Endothelial cell of umbilical vein (primary cell): ENCODE results near the gene SLC5A12. TPM values are rescaled to one million over a fixed set of nuclear protein-coding genes. Genes with fewer than 3 reads are reported as not detected.

Experiments used
- BruUV-seq: library from RNA; stranded (reverse); fragments of 400-500 nt; replicated peaks from 2 replicates; lab custom pipeline; 2021; lab: Mats Ljungman, UMichigan
- CTCF ChIA-PET: fragments of 300-600, 350-600 bp; sonication (Branson Sonifier 250); formaldehyde crosslinking; loops from one replicate; lab custom pipeline; 2021; ENCODE audit warnings: antibody characterized with exemption, inconsistent platforms; lab: Charles Lee
- POLR2A ChIA-PET: fragments of 300-600, 350-600 bp; sonication (Branson Sonifier 250); formaldehyde crosslinking; loops from one replicate; lab custom pipeline; 2021; ENCODE audit warnings: antibody characterized with exemption, inconsistent platforms; lab: Charles Lee
- DNase-seq: peaks from one replicate; pipeline ENCODE4 v3.0.0-alpha.2; 2011; ENCODE audit warnings: low read depth, low spot score
- FAIRE-seq: peaks from 2 replicates; lab custom pipeline; 2011; peaks lifted over from hg19 to GRCh38; lab: Jason Lieb, UNC
- H2AFZ ChIP-seq: 2 replicates; pipeline ENCODE4 v1.6.0; 2012; ENCODE audit warnings: low read depth, low read length, control low read depth, inconsistent platforms
- H3K27ac ChIP-seq: 2 replicates; pipeline ENCODE4 v1.5.1; 2011; ENCODE audit warnings: low read depth, mild to moderate bottlenecking, control low read depth, low read length, moderate library complexity; ENCODE audit not compliant: insufficient read depth
- H3K27me3 ChIP-seq, 2 experiments: 2 replicates each; pipeline versions ENCODE4 v1.6.0 to v1.6.1; 2011; ENCODE audit warnings: low read length in 2 of 2, mixed read lengths in 1 of 2; ENCODE audit not compliant: control insufficient read depth in 2 of 2, insufficient read depth in 2 of 2
- H3K36me3 ChIP-seq, 2 experiments: 2 replicates in 1 of 2; 3 replicates in 1 of 2; pipeline ENCODE4 v1.5.1; 2011; ENCODE audit warnings: low read length in 2 of 2, mild to moderate bottlenecking in 1 of 2, moderate library complexity in 1 of 2; ENCODE audit not compliant: control insufficient read depth in 2 of 2, insufficient read depth in 2 of 2; ENCODE audit errors: extremely low read depth in 1 of 2
- H3K4me1 ChIP-seq: 3 replicates; pipeline ENCODE4 v1.5.1; 2011; ENCODE audit warnings: mild to moderate bottlenecking, low read length; ENCODE audit not compliant: control insufficient read depth, insufficient read depth; ENCODE audit errors: extremely low read depth
- H3K4me2 ChIP-seq: 2 replicates; pipeline ENCODE4 v1.6.1; 2011; ENCODE audit warnings: low read length, control low read depth, mixed read lengths; ENCODE audit not compliant: insufficient read depth
- H3K4me3 ChIP-seq, 3 experiments: fragments of 200-600 bp in 1 of 3; sonication (generic), shearing (Covaris generic) in 1 of 3; replicated peaks in 1 of 3; 2 replicates each; pipeline ENCODE4 v1.5.1; 2011 to 2016; ENCODE audit warnings: control low read depth in 3 of 3, low read length in 3 of 3, mild to moderate bottlenecking in 2 of 3, inconsistent platforms in 1 of 3, low read depth in 1 of 3, moderate library complexity in 1 of 3; ENCODE audit not compliant: insufficient read depth in 1 of 3
- H3K79me2 ChIP-seq: 2 replicates; pipeline ENCODE4 v1.6.0; 2012; ENCODE audit warnings: low read length, inconsistent platforms; ENCODE audit not compliant: control insufficient read depth, insufficient read depth
- H3K9ac ChIP-seq: replicated peaks from 2 replicates; pipeline ENCODE3; 2011; ENCODE audit warnings: low read length, control low read depth; ENCODE audit not compliant: insufficient read depth; ENCODE audit errors: extremely low read depth
- H3K9me1 ChIP-seq: replicated peaks from 3 replicates; pipeline ENCODE4 v1.6.0; 2011; ENCODE audit warnings: mild to moderate bottlenecking, low read length; ENCODE audit not compliant: control insufficient read depth, insufficient read depth; ENCODE audit errors: extremely low read depth
- H3K9me3 ChIP-seq: replicated peaks from 2 replicates; pipeline ENCODE4 v1.5.1; 2012; ENCODE audit warnings: low read length, inconsistent platforms; ENCODE audit not compliant: control insufficient read depth, insufficient read depth
- H4K20me1 ChIP-seq: replicated peaks from 2 replicates; pipeline ENCODE3; 2011; ENCODE audit warnings: mild to moderate bottlenecking, low read length; ENCODE audit not compliant: control insufficient read depth, insufficient read depth; ENCODE audit errors: extremely low read depth
- EZH2 ChIP-seq: IDR thresholded peaks from 2 replicates; pipeline ENCODE4 v1.6.1; 2012; ENCODE audit warnings: borderline replicate concordance, low read depth, mild to moderate bottlenecking, moderate library complexity, low read length, inconsistent platforms; ENCODE audit not compliant: severe bottlenecking
- FOS ChIP-seq: IDR thresholded peaks from 2 replicates; pipeline ENCODE4 v1.6.1; 2011; ENCODE audit warnings: mild to moderate bottlenecking, low read length, moderate library complexity, borderline replicate concordance; ENCODE audit not compliant: insufficient read depth
- GATA2 ChIP-seq: IDR thresholded peaks from 2 replicates; pipeline ENCODE4 v1.7.0; 2011; ENCODE audit warnings: low read depth, mild to moderate bottlenecking, moderate library complexity, mixed read lengths, low read length; ENCODE audit not compliant: insufficient read length, insufficient read depth
- JUN ChIP-seq: IDR thresholded peaks from 2 replicates; pipeline ENCODE4 v1.6.1; 2011; ENCODE audit warnings: borderline replicate concordance, low read depth; ENCODE audit not compliant: insufficient read length, insufficient read depth
- MYC ChIP-seq: IDR thresholded peaks from one replicate; pipeline ENCODE4 v1.6.1; 2011; ENCODE audit warnings: mild to moderate bottlenecking, low read depth, low read length
- POLR2A ChIP-seq: IDR thresholded peaks from 2 replicates; pipeline ENCODE4 v1.6.1; 2012; ENCODE audit warnings: low read depth, mild to moderate bottlenecking, control low read depth, low read length
- POLR2AphosphoS5 ChIP-seq: IDR thresholded peaks from 2 replicates; pipeline ENCODE4 v1.6.1; 2012; ENCODE audit warnings: low read depth, mild to moderate bottlenecking, control low read depth, low read length, moderate library complexity; ENCODE audit not compliant: insufficient read depth
- dilution Hi-C: fragments of 300-500 bp; cut with MboI; formaldehyde crosslinking; loops from one replicate; pipeline ENCODE4 v1.15.0; 2019; ENCODE audit warnings: low sequenced_read_pairs; ENCODE audit not compliant: extremely low pct_ligation_motif_present
- intact Hi-C: fragments of 100-400 bp; cut with micrococcal nuclease; formaldehyde crosslinking; loops from one replicate; pipeline ENCODE4 v1.10.0; 2022
- polyA plus RNA-seq, 4 experiments: library from polyadenylated mRNA; depleted of rRNA in 3 of 4; stranded (reverse) in 3 of 4; unstranded in 1 of 4; fragments of >200 nt; gene quantifications; 2 replicates each; pipeline versions ENCODE4 v1.2.1 to v1.2.3, GENCODE V29; 2011 to 2012; ENCODE audit warnings: missing spikeins in 1 of 4
- total RNA-seq: library from RNA; stranded (reverse); gene quantifications from 2 replicates; pipeline ENCODE4 v1.2.3, GENCODE V29; 2021
- TF ChIP-seq, protein P1 (sequence below), 2 donors: IDR thresholded peaks; 1 replicate in 1 of 2; 2 replicates in 1 of 2; pipeline ENCODE4 v1.5.1; 2011; ENCODE audit warnings: low read length in 2 of 2, mild to moderate bottlenecking in 2 of 2, moderate library complexity in 2 of 2, control low read depth in 1 of 2, inconsistent platforms in 1 of 2, low read depth in 1 of 2; ENCODE audit not compliant: insufficient read depth in 1 of 2; ENCODE audit errors: extremely low read depth in 1 of 2
- TF ChIP-seq, protein P2 (sequence below): IDR thresholded peaks from 2 replicates; pipeline ENCODE4 v1.6.1; 2011; ENCODE audit not compliant: insufficient read depth, insufficient read length

SLC5A12 gene
- total and polyA plus RNA-seq, 2 donors (not counting 3 experiments of a cell fraction or from before 2014, with no cell fraction given), result not detected

- ChIA-PET CTCF (interaction anchor here (1.0 to 1.2 kb wide), 2 partner anchors 404 to 741 kb away, joined by 3 to 5 read pairs; no protein-coding TSS in a partner anchor), POLR2A (no interaction called here)
- Histone ChIP-seq H3K36me3 (no peaks in the 10 kb centered on the region), H4K20me1 (no peaks in the 10 kb centered on the region), H3K4me3 (no peak overlapping the region), H3K27ac (no peak overlapping the region), H3K9me1 (no peaks in the 10 kb centered on the region), H2AFZ (no peak overlapping the region), H3K9me3 (no peaks in the 10 kb centered on the region), H3K27me3 (no peaks in the 10 kb centered on the region), H3K79me2 (no peaks in the 10 kb centered on the region), H3K4me2 (no peak overlapping the region), H3K4me1 (no peaks in the 10 kb centered on the region), H3K9ac (no peak overlapping the region)
- DNase-seq (no peak), FAIRE-seq (no peak)
- dilution Hi-C loops, result no loop called here
- intact Hi-C loops, result no loop called here
- BruUV-seq, result no TSS peak
- TF ChIP-seq GATA2 (no peak), JUN (no peak), FOS (no peak), POLR2AphosphoS5 (no peak), POLR2A (no peak), MYC (no peak), EZH2 (no peak)
- TF ChIP-seq, protein P1, sequence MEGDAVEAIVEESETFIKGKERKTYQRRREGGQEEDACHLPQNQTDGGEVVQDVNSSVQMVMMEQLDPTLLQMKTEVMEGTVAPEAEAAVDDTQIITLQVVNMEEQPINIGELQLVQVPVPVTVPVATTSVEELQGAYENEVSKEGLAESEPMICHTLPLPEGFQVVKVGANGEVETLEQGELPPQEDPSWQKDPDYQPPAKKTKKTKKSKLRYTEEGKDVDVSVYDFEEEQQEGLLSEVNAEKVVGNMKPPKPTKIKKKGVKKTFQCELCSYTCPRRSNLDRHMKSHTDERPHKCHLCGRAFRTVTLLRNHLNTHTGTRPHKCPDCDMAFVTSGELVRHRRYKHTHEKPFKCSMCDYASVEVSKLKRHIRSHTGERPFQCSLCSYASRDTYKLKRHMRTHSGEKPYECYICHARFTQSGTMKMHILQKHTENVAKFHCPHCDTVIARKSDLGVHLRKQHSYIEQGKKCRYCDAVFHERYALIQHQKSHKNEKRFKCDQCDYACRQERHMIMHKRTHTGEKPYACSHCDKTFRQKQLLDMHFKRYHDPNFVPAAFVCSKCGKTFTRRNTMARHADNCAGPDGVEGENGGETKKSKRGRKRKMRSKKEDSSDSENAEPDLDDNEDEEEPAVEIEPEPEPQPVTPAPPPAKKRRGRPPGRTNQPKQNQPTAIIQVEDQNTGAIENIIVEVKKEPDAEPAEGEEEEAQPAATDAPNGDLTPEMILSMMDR (IDR thresholded peaks at IDR 0.05; ENCODE audit: extremely low read depth in 1 of 2, insufficient read depth in 1 of 2, low read depth in 1 of 2, low read length in 2 of 2), result no peak
- TF ChIP-seq, protein P2, sequence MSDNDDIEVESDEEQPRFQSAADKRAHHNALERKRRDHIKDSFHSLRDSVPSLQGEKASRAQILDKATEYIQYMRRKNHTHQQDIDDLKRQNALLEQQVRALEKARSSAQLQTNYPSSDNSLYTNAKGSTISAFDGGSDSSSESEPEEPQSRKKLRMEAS, result no peak
These were observed 33.9 kb upstream of the SLC5A12 start for GRCh38 chr11:26755762-26756161.
